Smooth muscle cell (in vitro differentiated cells): ENCODE results near the gene CYB5R4. TPM values are rescaled to one million over a fixed set of nuclear protein-coding genes. Genes with fewer than 3 reads are reported as not detected.
A peak's percentile ranks its signal among the peaks of the same experiment; 100 is the strongest.

Experiments
- DNase-seq: peaks from one replicate; lab custom pipeline; 2025; ENCODE audit not compliant: unreplicated experiment; lab: John Stamatoyannopoulos, UW
- H2AFZ ChIP-seq: fragments of 200-600 bp; sonication (generic); 2 replicates; pipeline ENCODE4 v1.6.0; 2016; ENCODE audit warnings: antibody characterized with exemption, low read depth, mild to moderate bottlenecking
- H3F3A ChIP-seq: fragments of 200-600 bp; sonication (generic); 2 replicates; pipeline ENCODE4 v1.6.0; 2017; ENCODE audit warnings: antibody characterized with exemption, low read depth
- H3K27ac ChIP-seq: fragments of 200-600 bp; sonication (generic); 2 replicates; pipeline ENCODE4 v1.5.1; 2016; ENCODE audit warnings: low read depth, mild to moderate bottlenecking
- H3K27me3 ChIP-seq: fragments of 200-600 bp; sonication (generic); 2 replicates; pipeline ENCODE4 v1.6.1; 2016; ENCODE audit warnings: low read depth, mild to moderate bottlenecking
- H3K36me3 ChIP-seq: fragments of 200-600 bp; sonication (generic); 2 replicates; pipeline ENCODE4 v1.5.1; 2016; ENCODE audit warnings: low read depth
- H3K4me1 ChIP-seq: fragments of 200-600 bp; sonication (generic); 2 replicates; pipeline ENCODE4 v1.5.1; 2016; ENCODE audit warnings: low read depth
- H3K4me2 ChIP-seq: fragments of 200-600 bp; sonication (generic); 2 replicates; pipeline ENCODE4 v1.6.0; 2016; ENCODE audit warnings: mild to moderate bottlenecking
- H3K4me3 ChIP-seq: fragments of 200-600 bp; sonication (generic); 2 replicates; pipeline ENCODE4 v1.5.1; 2016; ENCODE audit warnings: mild to moderate bottlenecking
- H3K79me2 ChIP-seq: fragments of 200-600 bp; sonication (generic); 2 replicates; pipeline ENCODE4 v1.6.0; 2016; ENCODE audit warnings: low read depth, mild to moderate bottlenecking
- H3K9ac ChIP-seq: fragments of 200-600 bp; sonication (generic); 2 replicates; pipeline ENCODE4 v1.6.0; 2016; ENCODE audit warnings: low read depth
- H3K9me3 ChIP-seq: fragments of 200-600 bp; sonication (generic); replicated peaks from 2 replicates; pipeline ENCODE4 v1.5.1; 2016; ENCODE audit warnings: low read depth
- H4K20me1 ChIP-seq: fragments of 200-600 bp; sonication (generic); 2 replicates; pipeline ENCODE4 v1.6.0; 2016; ENCODE audit warnings: low read depth
- CTCF ChIP-seq: fragments of 200-600 bp; sonication (generic); IDR thresholded peaks from 2 replicates; pipeline ENCODE4 v1.5.1; 2017; ENCODE audit warnings: borderline replicate concordance, mild to moderate bottlenecking, antibody characterized with exemption; ENCODE audit not compliant: insufficient read depth, poor library complexity, severe bottlenecking
- WGBS: methylation state at CpG from one replicate; pipeline ENCODE4 v1.1.7; 2016; ENCODE audit warnings: low lambda C conversion rate; 5-methylcytosine and 5-hydroxymethylcytosine counted together
- polyA plus RNA-seq: library from polyadenylated mRNA; unstranded; fragments of >200 nt; fragmentation: Nextera tagmentation; extraction: Ambion mirVana; gene quantifications from 2 replicates; pipeline ENCODE4 v1.2.1, GENCODE V29; 2016
- total RNA-seq: library from RNA; depleted of rRNA; stranded (reverse); fragments of >200 nt; gene quantifications from 2 replicates; pipeline ENCODE4 v1.2.3, GENCODE V29; 2014

The CYB5R4 gene
- total RNA-seq (5.8 and 17.2 TPM in 2 replicates), polyA plus RNA-seq (9.5 and 18.5 TPM in 2 replicates)

- peaks cover 30% of the 10 kb centered on the region for H3K27me3 ChIP-seq
- H3K4me1 ChIP-seq = peaks cover 8% of the 10 kb centered on the region
- H3K9me3 ChIP-seq = no peaks in the 10 kb centered on the region
- no peak within 1 kb of the TSS for H3K27ac ChIP-seq
- H2AFZ ChIP-seq = peak within 1 kb of the TSS; percentile 92
- H3K36me3 ChIP-seq = peaks cover 7% of the 10 kb centered on the region
- no peaks in the 10 kb centered on the region for H3F3A ChIP-seq
- peak within 1 kb of the TSS; percentile 34 for H3K9ac ChIP-seq
- peak; percentile 47 for TF ChIP-seq CTCF
- peak within 1 kb of the TSS; percentile 88 for H3K4me3 ChIP-seq
- peaks cover 31% of the 10 kb centered on the region for H4K20me1 ChIP-seq
- WGBS = under 1% methylated on average over 51 of the region's 53 CpGs
- DNase-seq = peak; percentile 73
- H3K4me2 ChIP-seq = peak within 1 kb of the TSS; percentile 94
- H3K79me2 ChIP-seq = peaks cover 28% of the 10 kb centered on the region
These were observed at the start of gene CYB5R4 for GRCh38 chr6:83859410-83860358. CYB5R4 (plus strand) TSS chr6:83859689; CDS start chr6:83859783, 94 bp downstream.

- H3K27ac ChIP-seq = no peak overlapping the region
- H3F3A ChIP-seq = no peaks in the 10 kb centered on the region
- H3K4me2 ChIP-seq = no peak overlapping the region
- H3K9ac ChIP-seq = no peak overlapping the region
- H3K79me2 ChIP-seq = no peaks in the 10 kb centered on the region
- H4K20me1 ChIP-seq = no peaks in the 10 kb centered on the region
- no peak overlapping the region for H3K4me3 ChIP-seq
- H3K9me3 ChIP-seq = no peaks in the 10 kb centered on the region
- H2AFZ ChIP-seq = no peak overlapping the region
- H3K36me3 ChIP-seq = no peaks in the 10 kb centered on the region
- no peak for DNase-seq
- no peaks in the 10 kb centered on the region for H3K27me3 ChIP-seq
- TF ChIP-seq CTCF = no peak
- H3K4me1 ChIP-seq = no peaks in the 10 kb centered on the region
These were observed 46.9 kb upstream of the CYB5R4 start for GRCh38 chr6:83812595-83812994.

- Histone ChIP-seq H3K9ac (no peak overlapping the region), H3K4me3 (no peak overlapping the region), H2AFZ (no peak overlapping the region), H3F3A (no peaks in the 10 kb centered on the region), H3K79me2 (no peaks in the 10 kb centered on the region), H3K4me2 (peak overlapping the region; percentile 28), H4K20me1 (no peaks in the 10 kb centered on the region), H3K9me3 (no peaks in the 10 kb centered on the region), H3K36me3 (no peaks in the 10 kb centered on the region), H3K4me1 (no peaks in the 10 kb centered on the region), H3K27me3 (no peaks in the 10 kb centered on the region), H3K27ac (no peak overlapping the region)
- 18% methylated on average over 2 of the region's 2 CpGs for WGBS
- TF ChIP-seq CTCF = no peak
- no peak for DNase-seq
These were observed 43.7 kb upstream of the CYB5R4 start for GRCh38 chr6:83815631-83816272.
